Left lung (tissue), 10 donors: ENCODE results near the gene ZDHHC5. TPM values are rescaled to one million over a fixed set of nuclear protein-coding genes. Genes with fewer than 3 reads are reported as not detected.

Source experiments
- ATAC-seq: fragments of 200-7000 bp; cut with Tn5 transposase; one replicate; pipeline ENCODE4 v1.9.1; 2020; ENCODE audit warnings: moderate library complexity
- DNase-seq, 4 donors: peaks; one replicate each; pipeline ENCODE4 v3.0.0-alpha.2; 2013 to 2020
- H3K27ac ChIP-seq, 2 donors: fragments of 200-600 bp; sonication (generic) in 1 of 2; one replicate each; pipeline versions ENCODE4 v1.5.0 to v1.8.0; 2020 to 2021
- H3K27me3 ChIP-seq, 2 donors: fragments of 200-600 bp; sonication (generic) in 1 of 2; one replicate each; pipeline versions ENCODE4 v1.5.0 to v1.8.0; 2020 to 2021
- H3K36me3 ChIP-seq, 2 donors: fragments of 200-600 bp; sonication (generic) in 1 of 2; one replicate each; pipeline versions ENCODE4 v1.5.0 to v1.8.0; 2020 to 2021
- H3K4me1 ChIP-seq, 2 donors: fragments of 200-600 bp; one replicate each; pipeline ENCODE4 v1.8.0; 2021
- H3K4me3 ChIP-seq, 2 donors: fragments of 200-600 bp; sonication (generic) in 1 of 2; one replicate each; pipeline versions ENCODE4 v1.5.0 to v1.8.0; 2020 to 2021; ENCODE audit warnings: mild to moderate bottlenecking in 1 of 2
- H3K9me3 ChIP-seq, 2 donors: fragments of 200-600 bp; sonication (generic) in 1 of 2; one replicate each; pipeline versions ENCODE4 v1.5.0 to v1.8.0; 2020 to 2021
- intact Hi-C, 2 donors: fragments of 100-400 bp; cut with DNase I; formaldehyde crosslinking; loops; one replicate each; pipeline versions ENCODE4 v1.11.2 to v1.14.2; 2022
- polyA plus RNA-seq, 6 donors: library from polyadenylated mRNA; unstranded; fragments of 120-200 nt; gene quantifications; one replicate each; pipeline ENCODE4 v1.2.1, GENCODE V29; 2013; ENCODE audit not compliant: insufficient read length in 6 of 6
- total RNA-seq, 2 donors: library from RNA; stranded (reverse); fragmentation: NEBNext Ultra II Directional; extraction: Animal tissue kit (Norgen Biotek cat#: 25700); gene quantifications; one replicate each; pipeline ENCODE4 v1.2.1, GENCODE V29; 2021
- TF ChIP-seq, protein P1 (sequence below), 2 donors: fragments of 200-600 bp; sonication (generic) in 1 of 2; IDR thresholded peaks; one replicate each; pipeline versions ENCODE4 v1.5.0 to v1.8.0; 2021; ENCODE audit warnings: antibody characterized with exemption in 2 of 2
- donor health status: DM: no; HTN: yes; CAD: no.
- donor health status: DM: no; HTN: no; CAD: no.

The ZDHHC5 gene
- total and polyA plus RNA-seq, 8 donors, result 37.5 to 83.6 (median 43.9) TPM

DNA sequence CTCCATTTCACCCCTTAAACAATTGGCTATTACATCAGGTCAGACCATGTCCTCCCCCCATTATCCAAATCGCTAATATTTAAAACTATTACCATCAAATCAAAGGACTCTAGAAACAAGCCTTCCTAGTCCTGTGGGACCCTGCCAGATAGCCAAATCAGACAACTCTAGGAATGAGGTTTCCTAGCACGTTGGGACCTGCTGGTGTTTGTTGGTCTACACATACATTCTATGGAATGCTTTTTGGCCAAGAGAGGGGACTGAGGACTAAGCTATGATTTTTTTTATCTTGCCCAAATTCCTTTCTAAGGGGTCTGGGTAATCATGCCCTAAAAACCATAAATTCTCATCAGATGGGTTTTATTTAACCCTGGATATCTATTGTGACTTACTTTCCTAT is 59.3 kb downstream of the ZDHHC5 start:
- Histone ChIP-seq H3K27ac (no peak overlapping the region), H3K27me3 (no peaks in the 10 kb centered on the region), H3K36me3 (peaks cover 0 to 20% of the 10 kb centered on the region in 2 donors), H3K9me3 (no peaks in the 10 kb centered on the region), H3K4me1 (peaks cover 0 to 1% of the 10 kb centered on the region in 2 donors), H3K4me3 (no peak overlapping the region)
- ATAC-seq (no peak), DNase-seq (no peak)
- TF ChIP-seq, protein P1, sequence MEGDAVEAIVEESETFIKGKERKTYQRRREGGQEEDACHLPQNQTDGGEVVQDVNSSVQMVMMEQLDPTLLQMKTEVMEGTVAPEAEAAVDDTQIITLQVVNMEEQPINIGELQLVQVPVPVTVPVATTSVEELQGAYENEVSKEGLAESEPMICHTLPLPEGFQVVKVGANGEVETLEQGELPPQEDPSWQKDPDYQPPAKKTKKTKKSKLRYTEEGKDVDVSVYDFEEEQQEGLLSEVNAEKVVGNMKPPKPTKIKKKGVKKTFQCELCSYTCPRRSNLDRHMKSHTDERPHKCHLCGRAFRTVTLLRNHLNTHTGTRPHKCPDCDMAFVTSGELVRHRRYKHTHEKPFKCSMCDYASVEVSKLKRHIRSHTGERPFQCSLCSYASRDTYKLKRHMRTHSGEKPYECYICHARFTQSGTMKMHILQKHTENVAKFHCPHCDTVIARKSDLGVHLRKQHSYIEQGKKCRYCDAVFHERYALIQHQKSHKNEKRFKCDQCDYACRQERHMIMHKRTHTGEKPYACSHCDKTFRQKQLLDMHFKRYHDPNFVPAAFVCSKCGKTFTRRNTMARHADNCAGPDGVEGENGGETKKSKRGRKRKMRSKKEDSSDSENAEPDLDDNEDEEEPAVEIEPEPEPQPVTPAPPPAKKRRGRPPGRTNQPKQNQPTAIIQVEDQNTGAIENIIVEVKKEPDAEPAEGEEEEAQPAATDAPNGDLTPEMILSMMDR (IDR thresholded peaks at IDR 0.05), result no peak
- intact Hi-C loops, result no loop called here

DNA sequence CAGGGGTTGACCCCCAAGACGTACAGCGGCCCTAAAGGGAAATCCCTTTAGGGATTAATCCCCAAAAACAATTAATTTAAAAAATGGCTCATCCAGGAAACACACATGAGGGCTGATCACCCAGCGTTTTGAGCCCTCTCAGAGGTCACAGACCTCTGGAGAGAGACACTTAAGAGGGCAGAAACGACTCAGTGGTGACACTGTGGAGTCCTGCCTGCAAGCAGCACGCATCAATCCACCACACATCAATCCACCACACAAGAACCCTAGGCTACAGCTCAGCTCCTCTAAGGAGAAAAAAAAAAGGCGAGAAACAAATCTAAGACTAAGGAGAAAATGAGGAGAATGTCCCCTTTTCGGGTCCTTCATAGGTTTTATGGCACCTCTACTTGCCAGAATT is 60.9 kb downstream of the ZDHHC5 start:
- no peak for ATAC-seq
- Histone ChIP-seq H3K36me3 (peaks cover 0 to 15% of the 10 kb centered on the region in 2 donors), H3K4me1 (peaks cover 0 to 3% of the 10 kb centered on the region in 2 donors), H3K27me3 (no peaks in the 10 kb centered on the region), H3K27ac (no peak overlapping the region), H3K9me3 (no peaks in the 10 kb centered on the region), H3K4me3 (no peak overlapping the region)
- DNase-seq, result no peak
- TF ChIP-seq, protein P1 (IDR thresholded peaks at IDR 0.05), result no peak
- intact Hi-C loops, result no loop called here

GRCh38 chr11:57729479-57729878 is 61.6 kb downstream of the ZDHHC5 start:
- peaks cover 0 to 3% of the 10 kb centered on the region in 2 donors for H3K4me1 ChIP-seq
- no peaks in the 10 kb centered on the region for H3K9me3 ChIP-seq
- no peak overlapping the region for H3K27ac ChIP-seq
- peaks cover 0 to 12% of the 10 kb centered on the region in 2 donors for H3K36me3 ChIP-seq
- TF ChIP-seq, protein P1 (IDR thresholded peaks at IDR 0.05), result no peak
- DNase-seq (no peak), ATAC-seq (no peak)
- H3K27me3 ChIP-seq, result no peaks in the 10 kb centered on the region
- no peak overlapping the region for H3K4me3 ChIP-seq
- intact Hi-C loops, result no loop called here

DNA sequence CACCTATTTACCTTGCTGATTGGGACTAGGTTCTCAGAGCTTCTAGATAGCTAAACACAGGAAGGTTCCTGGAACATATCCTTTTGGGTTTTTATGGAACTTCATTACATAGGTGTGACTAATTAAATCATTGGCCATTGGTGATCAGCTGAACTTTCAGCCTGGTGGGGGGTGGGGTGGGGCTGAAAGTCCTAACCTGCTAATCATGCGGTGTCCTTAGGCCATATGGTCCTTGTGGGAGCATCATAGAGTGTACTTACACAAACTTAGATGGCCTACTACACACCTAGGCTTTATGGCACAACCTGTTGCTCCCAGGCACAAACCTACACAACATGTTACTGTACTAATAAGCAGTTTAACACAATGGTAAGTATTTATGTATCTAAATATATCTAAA is 64.7 kb downstream of the ZDHHC5 start:
- Histone ChIP-seq H3K27me3 (no peaks in the 10 kb centered on the region), H3K4me3 (no peak overlapping the region), H3K27ac (no peak overlapping the region), H3K4me1 (peaks cover 0 to 3% of the 10 kb centered on the region in 2 donors), H3K36me3 (peaks cover 0 to 38% of the 10 kb centered on the region in 2 donors), H3K9me3 (no peaks in the 10 kb centered on the region)
- no peak for ATAC-seq
- intact Hi-C loops, result no loop called here
- DNase-seq, result no peak
- TF ChIP-seq, protein P1 (IDR thresholded peaks at IDR 0.05), result no peak

DNA sequence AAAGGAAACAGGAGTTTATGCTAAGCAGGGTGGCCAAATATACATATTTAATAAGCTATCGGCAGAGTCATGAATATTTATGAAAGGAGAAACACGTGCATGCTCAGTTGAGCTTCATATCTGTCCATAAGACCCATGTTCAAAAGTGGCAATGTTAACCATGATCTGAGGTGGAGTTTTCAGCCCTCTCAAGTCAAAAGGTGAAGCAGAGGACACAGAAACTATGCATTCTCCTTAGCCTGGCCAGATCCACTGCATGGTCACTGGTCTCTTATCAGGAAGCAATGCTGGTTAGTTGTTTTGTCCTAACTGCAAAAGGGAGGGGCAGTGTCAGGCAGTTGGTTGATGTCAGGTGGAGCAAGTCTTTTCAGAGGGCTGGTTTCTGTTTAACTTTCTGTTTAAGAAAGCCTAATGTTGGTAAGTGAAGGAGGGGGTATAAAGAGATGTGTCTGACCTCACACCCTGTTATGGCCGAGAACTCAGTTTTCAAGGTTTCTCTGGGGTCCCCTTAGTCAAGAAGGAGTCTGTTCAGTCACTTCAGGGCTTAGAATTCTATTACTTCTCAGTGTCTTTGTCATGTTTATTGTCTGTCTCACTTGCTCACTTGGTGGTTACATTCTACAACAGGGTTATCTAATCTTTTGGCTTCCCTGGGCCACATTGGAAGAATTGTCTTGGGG is 67.8 kb downstream of the ZDHHC5 start:
- ATAC-seq, result no peak
- Histone ChIP-seq H3K9me3 (no peaks in the 10 kb centered on the region), H3K27ac (no peak overlapping the region), H3K36me3 (peaks cover 0 to 51% of the 10 kb centered on the region in 2 donors), H3K27me3 (no peaks in the 10 kb centered on the region), H3K4me3 (no peak overlapping the region), H3K4me1 (peaks cover 0 to 9% of the 10 kb centered on the region in 2 donors)
- intact Hi-C loops, result no loop called here
- TF ChIP-seq, protein P1 (IDR thresholded peaks at IDR 0.05), result no peak
- no peak for DNase-seq
